Adrenal gland (tissue), 12 donors: Measurements from ENCODE around the gene EMCN. TPM values are rescaled to one million over a fixed set of nuclear protein-coding genes. Genes with fewer than 3 reads are reported as not detected.

ENCODE experiments used
- DNase-seq, 7 donors: peaks; one replicate each; pipeline ENCODE4 v3.0.0-alpha.2; 2019 to 2020
- H3K27ac ChIP-seq, 5 donors: fragments of 200-600 bp; sonication (generic) in 4 of 5; 1 replicate in 3 of 5; 2 replicates in 2 of 5; pipeline versions ENCODE4 v1.5.1 to v1.8.0; 2016 to 2020; ENCODE audit warnings: mild to moderate bottlenecking in 1 of 5
- H3K27me3 ChIP-seq: fragments of 200-600 bp; 2 replicates; pipeline ENCODE4 v1.8.0; 2021
- H3K36me3 ChIP-seq, 2 donors: fragments of 200-600 bp; replicated peaks in 1 of 2; 1 replicate in 1 of 2; 2 replicates in 1 of 2; pipeline versions ENCODE4 v1.5.1 to v1.8.0; 2018 to 2022
- H3K4me1 ChIP-seq, 2 donors: fragments of 200-600 bp; replicated peaks in 1 of 2; 1 replicate in 1 of 2; 2 replicates in 1 of 2; pipeline versions ENCODE4 v1.5.1 to v1.8.0; 2018 to 2021
- H3K4me3 ChIP-seq, 4 donors: fragments of 200-600 bp; sonication (generic) in 3 of 4; one replicate each; pipeline ENCODE4 v1.5.1; 2016 to 2018
- H3K9me3 ChIP-seq, 3 donors: fragments of 200-600 bp; sonication (generic) in 1 of 3; replicated peaks in 1 of 3; 1 replicate in 2 of 3; 2 replicates in 1 of 3; pipeline versions ENCODE4 v1.5.1 to v1.8.0; 2016 to 2021
- CTCF ChIP-seq, 6 experiments: fragments of 450-650 bp in 4 of 6; fragments of 200-600 bp in 2 of 6; sonication (generic) in 1 of 6; IDR thresholded peaks; 1 replicate in 5 of 6; 2 replicates in 1 of 6; pipeline versions ENCODE4 v1.5.1 to v1.8.0; 2016 to 2021; ENCODE audit warnings: antibody characterized with exemption in 6 of 6, mild to moderate bottlenecking in 2 of 6, moderate library complexity in 1 of 6
- POLR2A ChIP-seq, 2 donors: fragments of 450-650 bp; IDR thresholded peaks; one replicate each; pipeline ENCODE4 v1.6.1; 2017; ENCODE audit warnings: antibody characterized with exemption in 2 of 2, mild to moderate bottlenecking in 2 of 2, moderate library complexity in 1 of 2
- whole genome bisulfite sequencing, 4 donors: extraction: QIAGEN DNeasy Blood & Tissue Kit in 2 of 4; methylation state at CpG; one replicate each; pipeline versions ENCODE4 v1.1.5 to v1.1.7; 2013 to 2017; 5-methylcytosine and 5-hydroxymethylcytosine counted together
- intact Hi-C, 2 donors: fragments of 100-400 bp; cut with DNase I; formaldehyde crosslinking; loops; one replicate each; pipeline versions ENCODE4 v1.14.1 to v1.15.0; 2022 to 2023
- polyA plus RNA-seq, 3 donors: library from polyadenylated mRNA; stranded (reverse); fragments of 200-250 nt in 2 of 3; fragments of 350-450 nt in 1 of 3; fragmentation: Illumina TruSeq in 1 of 3; extraction: RNeasy Lipid Tissue Mini Kit (QIAGEN cat#74804) in 1 of 3; gene quantifications; one replicate each; pipeline ENCODE4 v1.2.3, GENCODE V29; 2013 to 2014
- total RNA-seq, 9 donors: library from RNA; depleted of rRNA in 4 of 9; stranded (reverse); fragments of >200 nt in 4 of 9; fragments of 120-200 nt in 1 of 9; fragmentation: NEBNext Ultra II Directional in 1 of 9; extraction: Animal tissue kit (Norgen Biotek cat#: 25700) in 1 of 9; gene quantifications; one replicate each; pipeline versions ENCODE4 v1.1.0 to v1.2.4, GENCODE V29; 2013 to 2023
- donor health status: healthy with polysubstance abuse.
- donor health status: Bipolar disorder and iron deficiency.
- donor health status: DM: yes; HTN: yes; CAD: no.
- donor health status: DM: no; HTN: no; CAD: no.
- donor health status: DM: no; HTN: no; CAD: no.
- donor health status: DM: yes; HTN: yes; CAD: no.

Gene EMCN
- total and polyA plus RNA-seq, 12 donors, result 14.6 to 86.1 (median 37.3) TPM

- Histone ChIP-seq H3K4me3 (no peak overlapping the region), H3K27ac (no peak overlapping the region), H3K4me1 (peaks cover 0 to 6% of the 10 kb centered on the region in 2 donors), H3K9me3 (no peaks in the 10 kb centered on the region), H3K27me3 (no peaks in the 10 kb centered on the region), H3K36me3 (no peaks in the 10 kb centered on the region)
- TF ChIP-seq POLR2A (IDR thresholded peaks at IDR 0.05) (no peak), CTCF (IDR thresholded peaks at IDR 0.05) (no peak)
- 88 to 92% (median 91%) methylated on average over 4 of the region's 4 CpGs for WGBS, 4 donors
- intact Hi-C loops, result loop anchor here in 1 of 2 donors (10.0 kb wide), 1 partner anchor 320 kb away; no protein-coding TSS in a partner anchor
- DNase-seq, result no peak
These were observed 93.4 kb downstream of the EMCN start for GRCh38 chr4:100424376-100424775.

GRCh38 chr4:100422894-100423293 lies 94.9 kb downstream of the EMCN start:
- no peak overlapping the region for H3K27ac ChIP-seq
- no peak overlapping the region for H3K4me3 ChIP-seq
- H3K4me1 ChIP-seq, result peaks cover 0 to 6% of the 10 kb centered on the region in 2 donors
- no peak for TF ChIP-seq POLR2A (IDR thresholded peaks at IDR 0.05)
- TF ChIP-seq CTCF (IDR thresholded peaks at IDR 0.05), result no peak
- no peaks in the 10 kb centered on the region for H3K36me3 ChIP-seq
- 67 to 79% (median 76%) methylated on average over 1 of the region's 1 CpG for WGBS, 4 donors
- no peak for DNase-seq
- intact Hi-C loops, result loop anchor here in 1 of 2 donors (10.0 kb wide), 1 partner anchor 322 kb away; no protein-coding TSS in a partner anchor
- no peaks in the 10 kb centered on the region for H3K27me3 ChIP-seq
- no peaks in the 10 kb centered on the region for H3K9me3 ChIP-seq

- Histone ChIP-seq H3K4me1 (peaks cover 6 to 8% of the 10 kb centered on the region in 2 donors), H3K27ac (no peak overlapping the region), H3K27me3 (no peaks in the 10 kb centered on the region), H3K9me3 (no peaks in the 10 kb centered on the region), H3K4me3 (peak overlapping the region in 1 of 4 donors; percentile 37), H3K36me3 (no peaks in the 10 kb centered on the region)
- intact Hi-C loops, result loop anchor here in 1 of 2 donors (10.0 kb wide), 1 partner anchor 323 kb away; no protein-coding TSS in a partner anchor
- 24 to 43% (median 29%) methylated on average over 3 of the region's 3 CpGs for WGBS, 4 donors
- DNase-seq, result no peak
- TF ChIP-seq CTCF (IDR thresholded peaks at IDR 0.05) (peak; percentile 18 to 73 (median 50)), POLR2A (IDR thresholded peaks at IDR 0.05) (no peak)
These were observed 96.4 kb downstream of the EMCN start for GRCh38 chr4:100421361-100421978.

GRCh38 chr4:100420571-100420970 lies 97.3 kb downstream of the EMCN start:
- peaks cover 6 to 8% of the 10 kb centered on the region in 2 donors for H3K4me1 ChIP-seq
- intact Hi-C loops, result loop anchor here in 1 of 2 donors (10.0 kb wide), 1 partner anchor 324 kb away; no protein-coding TSS in a partner anchor
- H3K9me3 ChIP-seq, result peaks cover 0 to 5% (median 0%) of the 10 kb centered on the region in 3 donors
- H3K36me3 ChIP-seq, result no peaks in the 10 kb centered on the region
- TF ChIP-seq POLR2A (IDR thresholded peaks at IDR 0.05) (no peak), CTCF (IDR thresholded peaks at IDR 0.05) (no peak)
- WGBS, 4 donors, result 22 to 32% (median 29%) methylated on average over 2 of the region's 2 CpGs
- no peak for DNase-seq
- no peak overlapping the region for H3K4me3 ChIP-seq
- H3K27ac ChIP-seq, result no peak overlapping the region
- H3K27me3 ChIP-seq, result no peaks in the 10 kb centered on the region
